SK-N-SH treated with all-trans-retinoic acid at 6 μM for 48 hours (cell line): ENCODE data around the gene SLC6A6.

ENCODE experiments used
- ATAC-seq: fragments of 200-7000 bp; cut with Tn5 transposase; 3 replicates; pipeline ENCODE4 v1.9.1; 2020; ENCODE audit warnings: mild to moderate bottlenecking, moderate library complexity
- ARNTL ChIP-seq: fragments of 450-650 bp; formaldehyde crosslinking; IDR thresholded peaks from 2 replicates; pipeline ENCODE4 v1.5.0; 2020; ENCODE audit warnings: low read depth, mild to moderate bottlenecking, moderate library complexity, borderline replicate concordance
- BACH2 ChIP-seq: fragments of 250-450 bp; sonication (Bioruptor Pico); IDR thresholded peaks from 2 replicates; pipeline ENCODE4 v1.9.0; 2021; ENCODE audit warnings: mild to moderate bottlenecking, borderline replicate concordance
- CSDC2 ChIP-seq: fragments of 250-450 bp; sonication (Bioruptor Pico); IDR thresholded peaks from 2 replicates; pipeline ENCODE4 v1.5.0; 2020; ENCODE audit warnings: mild to moderate bottlenecking, moderate library complexity
- ESRRG ChIP-seq: fragments of 250-450 bp; sonication (Bioruptor Pico); IDR thresholded peaks from 2 replicates; pipeline ENCODE4 v1.6.1; 2021; ENCODE audit warnings: mild to moderate bottlenecking
- GLIS3 ChIP-seq: fragments of 250-450 bp; sonication (Bioruptor Pico); IDR thresholded peaks from 2 replicates; pipeline ENCODE4 v1.5.0; 2020; ENCODE audit warnings: mild to moderate bottlenecking, moderate library complexity
- ISL1 ChIP-seq: fragments of 250-450 bp; sonication (Bioruptor Pico); IDR thresholded peaks from 2 replicates; pipeline ENCODE4 v2.1.2; 2022; ENCODE audit warnings: mild to moderate bottlenecking, moderate library complexity
- OSR1 ChIP-seq: fragments of 250-450 bp; sonication (Bioruptor Pico); IDR thresholded peaks from 2 replicates; pipeline ENCODE4 v1.8.0; 2022; ENCODE audit warnings: moderate library complexity, mild to moderate bottlenecking, inconsistent platforms
- RARB ChIP-seq: fragments of 250-450 bp; sonication (Bioruptor Pico); IDR thresholded peaks from 2 replicates; pipeline ENCODE4 v1.8.0; 2021; ENCODE audit warnings: mild to moderate bottlenecking, moderate library complexity
- TOX ChIP-seq: fragments of 250-450 bp; sonication (Bioruptor Pico); IDR thresholded peaks from 2 replicates; pipeline ENCODE4 v1.8.0; 2021; ENCODE audit warnings: mild to moderate bottlenecking, moderate library complexity, borderline replicate concordance
- TSHZ2 ChIP-seq: fragments of 250-450 bp; sonication (Bioruptor Pico); IDR thresholded peaks from 2 replicates; pipeline ENCODE4 v1.5.0; 2020; ENCODE audit warnings: mild to moderate bottlenecking, moderate library complexity
- ZC3H10 ChIP-seq: fragments of 250-450 bp; sonication (Bioruptor Pico); IDR thresholded peaks from 2 replicates; pipeline ENCODE4 v1.5.1; 2021; ENCODE audit warnings: mild to moderate bottlenecking, moderate library complexity
- ZFP3 ChIP-seq: fragments of 250-450 bp; sonication (Bioruptor Pico); IDR thresholded peaks from 2 replicates; pipeline ENCODE4 v1.5.0; 2020; ENCODE audit warnings: mild to moderate bottlenecking, moderate library complexity
- ZFP30 ChIP-seq: fragments of 450-650 bp; formaldehyde crosslinking; IDR thresholded peaks from 2 replicates; pipeline ENCODE4 v1.5.0; 2022; ENCODE audit warnings: mild to moderate bottlenecking, moderate library complexity
- ZNF565 ChIP-seq: fragments of 450-650 bp; formaldehyde crosslinking; conservative IDR thresholded peaks from 2 replicates; pipeline ENCODE4 v1.5.0; 2020; ENCODE audit warnings: low read depth, mild to moderate bottlenecking, moderate library complexity
- ZNF70 ChIP-seq: fragments of 450-650 bp; formaldehyde crosslinking; IDR thresholded peaks from 2 replicates; pipeline ENCODE4 v1.5.0; 2020; ENCODE audit warnings: mild to moderate bottlenecking, moderate library complexity
- ZNF8 ChIP-seq: fragments of 450-650 bp; formaldehyde crosslinking; IDR thresholded peaks from 2 replicates; pipeline ENCODE4 v1.5.0; 2020; ENCODE audit warnings: mild to moderate bottlenecking, moderate library complexity
- TF ChIP-seq, protein P1 (sequence below): fragments of 250-450 bp; sonication (Bioruptor Pico); IDR thresholded peaks from 2 replicates; pipeline ENCODE4 v1.8.0; 2021; ENCODE audit warnings: low read depth, mild to moderate bottlenecking, moderate library complexity, borderline replicate concordance
- TF ChIP-seq, protein P2 (sequence below): fragments of 250-450 bp; sonication (Bioruptor Pico); IDR thresholded peaks from 2 replicates; pipeline ENCODE4 v1.5.1; 2021; ENCODE audit warnings: mild to moderate bottlenecking, moderate library complexity
- TF ChIP-seq, protein P3 (sequence below): fragments of 250-450 bp; sonication (Bioruptor Pico); IDR thresholded peaks from 2 replicates; pipeline ENCODE4 v1.5.1; 2020; ENCODE audit warnings: low read depth, mild to moderate bottlenecking, moderate library complexity

The SLC6A6 gene

DNA sequence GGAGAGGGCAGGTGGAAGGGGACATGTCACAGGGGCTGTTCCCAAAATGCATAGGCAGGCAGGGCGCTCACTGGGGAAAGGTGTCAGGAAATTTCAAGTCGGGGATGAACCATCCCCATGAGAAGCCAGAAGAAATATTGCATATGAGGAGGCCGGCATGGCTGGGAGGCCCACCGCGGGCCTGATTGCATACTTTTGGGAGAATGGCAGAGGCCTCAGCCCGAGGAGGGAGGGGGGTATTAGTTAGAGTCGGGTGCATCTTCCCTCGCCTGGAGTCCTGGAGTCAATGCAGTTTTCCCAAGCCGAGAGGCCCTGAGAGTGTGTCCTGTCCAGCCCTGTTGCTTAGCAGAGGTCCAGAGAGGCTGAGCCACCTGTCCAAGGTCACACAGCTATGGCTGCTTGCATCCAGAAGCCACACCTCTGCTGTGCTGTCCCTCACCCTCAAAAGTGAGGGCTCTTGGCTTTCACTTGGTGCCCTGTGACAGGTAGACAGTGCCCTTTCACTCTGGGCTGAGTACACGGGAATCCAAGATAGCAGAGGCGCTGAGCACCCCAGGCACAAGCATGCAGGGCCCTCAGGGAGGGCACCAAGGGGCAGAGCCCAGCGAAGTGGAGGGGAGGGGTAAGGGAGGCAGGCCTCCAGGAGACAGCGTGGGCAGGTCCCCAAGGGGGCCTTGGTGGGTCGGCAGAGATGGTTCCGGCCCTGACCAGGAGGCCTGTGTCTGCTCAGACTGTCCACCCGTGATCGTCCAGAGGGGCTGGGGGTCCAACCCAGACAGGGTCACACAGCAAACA is 89.2 kb downstream of the SLC6A6 start:
- ATAC-seq, result no peak

DNA sequence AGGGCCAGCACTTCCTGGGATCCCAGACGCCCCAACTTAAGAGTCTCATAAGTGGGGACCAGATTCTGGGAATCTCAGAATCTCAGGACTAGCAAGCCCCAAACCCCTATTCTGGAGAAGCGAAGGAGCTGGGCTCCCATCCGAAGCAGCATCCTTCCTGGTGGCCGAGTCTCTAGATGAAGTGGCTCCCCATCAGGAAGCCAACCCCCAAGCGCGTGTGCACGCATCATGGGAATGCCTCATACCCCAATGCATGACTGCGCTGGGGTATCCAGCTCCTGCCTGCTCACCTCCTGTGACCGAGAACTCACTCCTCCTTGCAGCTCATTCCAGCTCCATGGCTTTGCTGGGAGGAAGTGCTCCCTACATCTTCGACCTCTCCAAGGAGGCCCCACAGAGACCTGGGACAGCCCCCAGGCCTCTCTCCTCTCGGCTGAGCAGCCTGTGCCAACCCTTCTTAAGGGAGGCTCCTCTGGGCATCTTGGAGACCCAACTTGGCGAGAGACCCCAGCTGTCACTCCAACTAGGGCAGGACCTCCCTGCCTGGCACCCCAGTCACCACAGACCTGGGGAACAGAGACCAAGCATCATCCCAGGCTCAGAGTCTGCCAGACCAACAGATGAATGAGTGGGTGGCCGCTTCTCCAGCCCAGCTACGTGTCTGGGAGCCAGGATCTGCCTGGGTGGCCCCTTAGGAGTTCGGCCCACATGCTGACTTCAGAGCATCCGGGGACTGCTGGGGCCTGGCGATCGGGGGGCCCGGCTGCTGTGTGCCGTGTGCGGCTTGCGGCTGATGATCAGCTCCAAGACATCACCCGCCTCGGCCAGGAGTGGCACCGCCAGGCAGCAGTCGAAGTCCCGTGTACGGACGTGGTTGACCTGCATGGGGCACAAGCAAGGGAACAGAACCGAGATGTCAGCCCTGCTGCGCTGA is 90.8 kb downstream of the SLC6A6 start:
- ATAC-seq, result no peak
- TF ChIP-seq CSDC2 (CRISPR knock-in tag), result no peak
- TF ChIP-seq GLIS3, result no peak
- TF ChIP-seq ZNF565 (CRISPR knock-in tag), result no peak
- no peak for TF ChIP-seq ZNF70
- TF ChIP-seq, protein P1, sequence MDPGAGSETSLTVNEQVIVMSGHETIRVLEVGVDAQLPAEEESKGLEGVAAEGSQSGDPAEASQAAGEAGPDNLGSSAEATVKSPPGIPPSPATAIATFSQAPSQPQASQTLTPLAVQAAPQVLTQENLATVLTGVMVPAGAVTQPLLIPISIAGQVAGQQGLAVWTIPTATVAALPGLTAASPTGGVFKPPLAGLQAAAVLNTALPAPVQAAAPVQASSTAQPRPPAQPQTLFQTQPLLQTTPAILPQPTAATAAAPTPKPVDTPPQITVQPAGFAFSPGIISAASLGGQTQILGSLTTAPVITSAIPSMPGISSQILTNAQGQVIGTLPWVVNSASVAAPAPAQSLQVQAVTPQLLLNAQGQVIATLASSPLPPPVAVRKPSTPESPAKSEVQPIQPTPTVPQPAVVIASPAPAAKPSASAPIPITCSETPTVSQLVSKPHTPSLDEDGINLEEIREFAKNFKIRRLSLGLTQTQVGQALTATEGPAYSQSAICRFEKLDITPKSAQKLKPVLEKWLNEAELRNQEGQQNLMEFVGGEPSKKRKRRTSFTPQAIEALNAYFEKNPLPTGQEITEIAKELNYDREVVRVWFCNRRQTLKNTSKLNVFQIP (CRISPR knock-in tag), result no peak
- TF ChIP-seq ZFP30 (CRISPR knock-in tag), result no peak
- TF ChIP-seq, protein P2, sequence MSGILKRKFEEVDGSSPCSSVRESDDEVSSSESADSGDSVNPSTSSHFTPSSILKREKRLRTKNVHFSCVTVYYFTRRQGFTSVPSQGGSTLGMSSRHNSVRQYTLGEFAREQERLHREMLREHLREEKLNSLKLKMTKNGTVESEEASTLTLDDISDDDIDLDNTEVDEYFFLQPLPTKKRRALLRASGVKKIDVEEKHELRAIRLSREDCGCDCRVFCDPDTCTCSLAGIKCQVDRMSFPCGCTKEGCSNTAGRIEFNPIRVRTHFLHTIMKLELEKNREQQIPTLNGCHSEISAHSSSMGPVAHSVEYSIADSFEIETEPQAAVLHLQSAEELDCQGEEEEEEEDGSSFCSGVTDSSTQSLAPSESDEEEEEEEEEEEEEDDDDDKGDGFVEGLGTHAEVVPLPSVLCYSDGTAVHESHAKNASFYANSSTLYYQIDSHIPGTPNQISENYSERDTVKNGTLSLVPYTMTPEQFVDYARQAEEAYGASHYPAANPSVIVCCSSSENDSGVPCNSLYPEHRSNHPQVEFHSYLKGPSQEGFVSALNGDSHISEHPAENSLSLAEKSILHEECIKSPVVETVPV (CRISPR knock-in tag), result no peak
- no peak for TF ChIP-seq ESRRG (CRISPR knock-in tag)
- no peak for TF ChIP-seq BACH2
- no peak for TF ChIP-seq ZFP3 (CRISPR knock-in tag)
- TF ChIP-seq ARNTL (CRISPR knock-in tag), result no peak
- TF ChIP-seq TOX (CRISPR knock-in tag), result no peak
- TF ChIP-seq, protein P3, sequence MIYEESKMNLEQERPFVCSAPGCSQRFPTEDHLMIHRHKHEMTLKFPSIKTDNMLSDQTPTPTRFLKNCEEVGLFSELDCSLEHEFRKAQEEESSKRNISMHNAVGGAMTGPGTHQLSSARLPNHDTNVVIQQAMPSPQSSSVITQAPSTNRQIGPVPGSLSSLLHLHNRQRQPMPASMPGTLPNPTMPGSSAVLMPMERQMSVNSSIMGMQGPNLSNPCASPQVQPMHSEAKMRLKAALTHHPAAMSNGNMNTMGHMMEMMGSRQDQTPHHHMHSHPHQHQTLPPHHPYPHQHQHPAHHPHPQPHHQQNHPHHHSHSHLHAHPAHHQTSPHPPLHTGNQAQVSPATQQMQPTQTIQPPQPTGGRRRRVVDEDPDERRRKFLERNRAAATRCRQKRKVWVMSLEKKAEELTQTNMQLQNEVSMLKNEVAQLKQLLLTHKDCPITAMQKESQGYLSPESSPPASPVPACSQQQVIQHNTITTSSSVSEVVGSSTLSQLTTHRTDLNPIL (CRISPR knock-in tag), result no peak
- no peak for TF ChIP-seq ZC3H10 (CRISPR knock-in tag)
- no peak for TF ChIP-seq RARB (CRISPR knock-in tag)
- TF ChIP-seq TSHZ2, result no peak
- TF ChIP-seq, all 23 proteins: peak for 0

More for the DNA sequence above, 89.2 kb downstream of the SLC6A6 start:
- TF ChIP-seq ZC3H10 (CRISPR knock-in tag) (no peak), OSR1 (CRISPR knock-in tag) (no peak)
- TF ChIP-seq, all 23 proteins: peak for 0

GRCh38 chr3:14494279-14494972 is 92.0 kb downstream of the SLC6A6 start:
- ATAC-seq, result no peak
- no peak for TF ChIP-seq ESRRG (CRISPR knock-in tag)
- TF ChIP-seq ISL1 (CRISPR knock-in tag), result no peak
- TF ChIP-seq OSR1 (CRISPR knock-in tag), result no peak
- TF ChIP-seq BACH2, result no peak
- TF ChIP-seq ZFP3 (CRISPR knock-in tag), result no peak
- TF ChIP-seq, protein P1 (CRISPR knock-in tag), result no peak
- no peak for TF ChIP-seq ZNF8 (CRISPR knock-in tag)
- TF ChIP-seq TSHZ2, result no peak
- no peak for TF ChIP-seq TOX (CRISPR knock-in tag)
- TF ChIP-seq, protein P2 (CRISPR knock-in tag), result no peak
- no peak for TF ChIP-seq ZNF565 (CRISPR knock-in tag)
- no peak for TF ChIP-seq CSDC2 (CRISPR knock-in tag)
- TF ChIP-seq RARB (CRISPR knock-in tag), result no peak
- no peak for TF ChIP-seq ZC3H10 (CRISPR knock-in tag)
- TF ChIP-seq ARNTL (CRISPR knock-in tag), result no peak
- TF ChIP-seq ZFP30 (CRISPR knock-in tag), result no peak
